NCI-H146 treated with DMSO at 0.1 percent for 48 hours (cell line): Measurements from ENCODE around the gene COLEC11.
A peak's percentile ranks its signal among the peaks of the same experiment; 100 is the strongest.
"Not testable (repeated sequence)": the region's sequence is repeated elsewhere in the genome, so short reads cannot be mapped to it uniquely, and the experiment has no call there.

ENCODE experiments used
- DNase-seq: peaks from one replicate; lab custom pipeline; 2025; ENCODE audit not compliant: unreplicated experiment; lab: John Stamatoyannopoulos, UW

The COLEC11 gene

GRCh38 chr2:3604991-3605961, 10.4 kb downstream of the COLEC11 start:
- DNase-seq = peak; percentile 26

- no peak for DNase-seq
These were observed 11.1 kb downstream of the COLEC11 start for GRCh38 chr2:3606028-3606369.

- DNase-seq = no peak
These were observed 11.7 kb downstream of the COLEC11 start for GRCh38 chr2:3606370-3607201.

- DNase-seq = no peak
These were observed 13.7 kb downstream of the COLEC11 start for GRCh38 chr2:3608373-3609278.

- DNase-seq = not testable (repeated sequence)
These were observed 14.4 kb downstream of the COLEC11 start for GRCh38 chr2:3609279-3609673.

- no peak for DNase-seq
These were observed 15.5 kb downstream of the COLEC11 start for GRCh38 chr2:3610415-3610814.

GRCh38 chr2:3610881-3611505, 16.1 kb downstream of the COLEC11 start:
- no peak for DNase-seq

- no peak for DNase-seq
These were observed 16.7 kb downstream of the COLEC11 start for GRCh38 chr2:3611589-3611988.

- DNase-seq = no peak
These were observed 18.0 kb downstream of the COLEC11 start for GRCh38 chr2:3612639-3613523.

- no peak for DNase-seq
These were observed 18.6 kb downstream of the COLEC11 start for GRCh38 chr2:3613524-3613905.

GRCh38 chr2:3614743-3615142, 19.8 kb downstream of the COLEC11 start:
- not testable (repeated sequence) for DNase-seq

GRCh38 chr2:3615541-3616200, 20.8 kb downstream of the COLEC11 start:
- DNase-seq = not testable (repeated sequence)

- not testable (repeated sequence) for DNase-seq
These were observed 21.7 kb downstream of the COLEC11 start for GRCh38 chr2:3616435-3617197.

- no peak for DNase-seq
These were observed 22.4 kb downstream of the COLEC11 start for GRCh38 chr2:3617198-3617890.

- DNase-seq = no peak
These were observed 23.5 kb downstream of the COLEC11 start for GRCh38 chr2:3618367-3618766.

- DNase-seq = no peak
These were observed 24.1 kb downstream of the COLEC11 start for GRCh38 chr2:3619033-3619432.

- DNase-seq = not testable (repeated sequence)
These were observed 24.7 kb downstream of the COLEC11 start for GRCh38 chr2:3619661-3620060.

GRCh38 chr2:3620834-3621233, 25.9 kb downstream of the COLEC11 start:
- DNase-seq = no peak
